Measurements from ENCODE around the gene CARD18.

DNA sequence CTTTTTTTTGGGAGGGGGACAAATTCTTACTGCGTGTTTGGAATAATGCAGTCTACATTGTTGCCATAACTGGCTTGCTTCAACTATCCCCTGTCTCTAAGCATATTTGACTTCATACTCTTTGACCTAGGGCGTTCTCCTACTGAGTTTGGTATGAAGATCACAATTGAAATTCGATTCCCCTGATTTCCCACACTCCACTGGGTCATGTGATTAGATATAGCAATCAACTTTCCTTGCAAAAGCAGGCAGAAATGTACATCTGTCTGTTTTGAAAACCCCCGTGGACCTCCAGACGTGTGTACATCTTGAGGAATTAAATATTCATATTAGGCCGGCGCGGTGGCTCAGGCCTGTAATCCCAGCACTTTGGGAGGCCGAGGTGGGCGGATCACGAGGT is 13.8 kb upstream of the CARD18 start:
- TF ChIP-seq TAF1 (IDR thresholded peaks at IDR 0.05; ENCODE audit: borderline replicate concordance, low read depth, low read length) (no peak), POLR2A (IDR thresholded peaks at IDR 0.05; ENCODE audit: low read depth, low read length) (no peak)
